Renal pelvis (tissue), 4 donors: ENCODE results near the gene DPYD. TPM values are rescaled to one million over a fixed set of nuclear protein-coding genes. Genes with fewer than 3 reads are reported as not detected.

Source experiments
- DNase-seq: peaks from one replicate; pipeline ENCODE4 v3.0.0-alpha.2; 2013
- polyA plus RNA-seq, 3 donors: library from polyadenylated mRNA; unstranded; fragments of 120-200 nt; gene quantifications; one replicate each; pipeline ENCODE4 v1.2.1, GENCODE V29; 2013; ENCODE audit not compliant: insufficient read length in 3 of 3

DPYD gene
- polyA plus RNA-seq, 3 donors: 9.8 to 13.8 (median 12.2) TPM

- DNase-seq: no peak
These were observed 762.8 kb downstream of the DPYD start for GRCh38 chr1:97157991-97158390.

- no peak for DNase-seq
These were observed 769.2 kb downstream of the DPYD start for GRCh38 chr1:97151651-97152050.

GRCh38 chr1:97145321-97145956, 775.4 kb downstream of the DPYD start:
- DNase-seq: no peak

- DNase-seq: no peak
These were observed 776.3 kb downstream of the DPYD start for GRCh38 chr1:97144527-97144926.

GRCh38 chr1:97143236-97143882, 777.5 kb downstream of the DPYD start:
- no peak for DNase-seq

GRCh38 chr1:97140611-97141010, 780.2 kb downstream of the DPYD start:
- DNase-seq: no peak

GRCh38 chr1:97139512-97139911, 781.3 kb downstream of the DPYD start:
- DNase-seq: no peak

GRCh38 chr1:97138515-97139032, 782.3 kb downstream of the DPYD start:
- no peak for DNase-seq

GRCh38 chr1:97137862-97138514, 782.8 kb downstream of the DPYD start:
- DNase-seq: peak; percentile 57

- DNase-seq: no peak
These were observed 783.8 kb downstream of the DPYD start for GRCh38 chr1:97136996-97137395.

GRCh38 chr1:97135972-97136371, 784.9 kb downstream of the DPYD start:
- DNase-seq: no peak

GRCh38 chr1:97128426-97128825, 792.4 kb downstream of the DPYD start:
- peak; percentile 20 for DNase-seq

GRCh38 chr1:97123717-97124431, 797.0 kb downstream of the DPYD start:
- DNase-seq: no peak

GRCh38 chr1:97120806-97121205, 800.0 kb downstream of the DPYD start:
- DNase-seq: no peak

GRCh38 chr1:97119260-97120158, 801.3 kb downstream of the DPYD start:
- no peak for DNase-seq

- DNase-seq: no peak
These were observed 806.0 kb downstream of the DPYD start for GRCh38 chr1:97114842-97115241.

GRCh38 chr1:97112442-97112841, 808.4 kb downstream of the DPYD start:
- no peak for DNase-seq

- DNase-seq: no peak
These were observed 812.7 kb downstream of the DPYD start for GRCh38 chr1:97108179-97108578.

GRCh38 chr1:97105531-97105930, 815.3 kb downstream of the DPYD start:
- DNase-seq: no peak

GRCh38 chr1:97101509-97101908, 819.3 kb downstream of the DPYD start:
- DNase-seq: no peak

- no peak for DNase-seq
These were observed 823.4 kb downstream of the DPYD start for GRCh38 chr1:97097404-97097925.
